Neuronal stem cell (in vitro differentiated cells): ENCODE data around the gene CDH11.

Source experiments
- DNase-seq: peaks from one replicate; pipeline ENCODE4 v3.0.0-alpha.2; 2013; ENCODE audit warnings: low spot score
- H2AFZ ChIP-seq: one replicate; pipeline ENCODE4 v1.6.1; 2013; ENCODE audit warnings: mild to moderate bottlenecking, low read length, inconsistent platforms
- H2AK5ac ChIP-seq: 2 replicates; pipeline ENCODE4 v1.6.1; 2013; ENCODE audit warnings: low read depth, mild to moderate bottlenecking, inconsistent platforms, low read length, moderate library complexity, mixed read lengths
- H2BK120ac ChIP-seq: 2 replicates; pipeline ENCODE4 v1.6.1; 2013; ENCODE audit warnings: low read depth, mild to moderate bottlenecking, inconsistent platforms, low read length, moderate library complexity, mixed read lengths
- H2BK12ac ChIP-seq: one replicate; pipeline ENCODE4 v1.6.1; 2013; ENCODE audit warnings: low read length, inconsistent platforms
- H2BK15ac ChIP-seq: 2 replicates; pipeline ENCODE4 v1.6.1; 2013; ENCODE audit warnings: mild to moderate bottlenecking, low read length, inconsistent platforms, mixed read lengths
- H2BK5ac ChIP-seq: one replicate; pipeline ENCODE4 v1.6.1; 2013; ENCODE audit warnings: inconsistent platforms, mild to moderate bottlenecking, low read length, moderate library complexity
- H3K14ac ChIP-seq: one replicate; pipeline ENCODE4 v1.6.1; 2013; ENCODE audit warnings: low read length, inconsistent platforms
- H3K18ac ChIP-seq: 2 replicates; pipeline ENCODE4 v1.6.1; 2013; ENCODE audit warnings: low read length, inconsistent platforms
- H3K23ac ChIP-seq: 2 replicates; pipeline ENCODE4 v1.6.1; 2013; ENCODE audit warnings: low read depth, mild to moderate bottlenecking, mixed read lengths, low read length, inconsistent platforms; ENCODE audit not compliant: poor library complexity
- H3K27ac ChIP-seq: replicated peaks from 3 replicates; pipeline ENCODE4 v1.5.1; 2013; ENCODE audit warnings: low read length, inconsistent platforms
- H3K27me3 ChIP-seq, 3 experiments: 2 replicates each; pipeline ENCODE4 v1.6.1; 2013; ENCODE audit warnings: low read length in 3 of 3, mild to moderate bottlenecking in 2 of 3, inconsistent platforms in 1 of 3, low read depth in 1 of 3, mixed read lengths in 1 of 3, moderate library complexity in 1 of 3; ENCODE audit not compliant: control insufficient read depth in 3 of 3, insufficient read depth in 3 of 3
- H3K36me3 ChIP-seq, 2 donors: replicated peaks in 1 of 2; 2 replicates each; pipeline ENCODE4 v1.6.1; 2013; ENCODE audit warnings: low read length in 2 of 2; ENCODE audit not compliant: control insufficient read depth in 2 of 2, insufficient read depth in 2 of 2
- H3K4ac ChIP-seq: 2 replicates; pipeline ENCODE4 v1.6.1; 2013; ENCODE audit warnings: inconsistent platforms, mild to moderate bottlenecking, low read length, moderate library complexity
- H3K4me1 ChIP-seq, 2 donors: 1 replicate in 1 of 2; 2 replicates in 1 of 2; pipeline ENCODE4 v1.6.1; 2013; ENCODE audit warnings: low read length in 2 of 2, low read depth in 1 of 2; ENCODE audit not compliant: control insufficient read depth in 2 of 2, insufficient read depth in 1 of 2
- H3K4me2 ChIP-seq: one replicate; pipeline ENCODE4 v1.6.1; 2013; ENCODE audit warnings: mild to moderate bottlenecking, low read length, inconsistent platforms; ENCODE audit not compliant: insufficient read depth, poor library complexity, severe bottlenecking
- H3K4me3 ChIP-seq, 2 donors: 2 replicates each; pipeline ENCODE4 v1.5.1; 2013; ENCODE audit warnings: low read length in 2 of 2, mild to moderate bottlenecking in 2 of 2, inconsistent platforms in 1 of 2, moderate library complexity in 1 of 2
- H3K79me1 ChIP-seq: one replicate; pipeline ENCODE4 v1.6.1; 2013; ENCODE audit warnings: low read depth, mild to moderate bottlenecking, inconsistent platforms, low read length, moderate library complexity
- H3K9ac ChIP-seq: one replicate; pipeline ENCODE4 v1.6.1; 2013; ENCODE audit warnings: mild to moderate bottlenecking, low read depth, low read length, inconsistent platforms; ENCODE audit not compliant: poor library complexity
- H3K9me3 ChIP-seq, 2 donors: replicated peaks in 1 of 2; 2 replicates each; pipeline versions ENCODE3 to v1.6.1; 2013; ENCODE audit warnings: low read length in 2 of 2, mild to moderate bottlenecking in 2 of 2, inconsistent platforms in 1 of 2, low read depth in 1 of 2, mixed read lengths in 1 of 2, moderate library complexity in 1 of 2; ENCODE audit not compliant: control insufficient read depth in 2 of 2, insufficient read depth in 1 of 2
- H4K8ac ChIP-seq: one replicate; pipeline ENCODE4 v1.6.1; 2013; ENCODE audit warnings: low read depth, mild to moderate bottlenecking, inconsistent platforms, low read length, moderate library complexity
- H4K91ac ChIP-seq: one replicate; pipeline ENCODE4 v1.6.1; 2013; ENCODE audit warnings: low read length, low read depth, mild to moderate bottlenecking, inconsistent platforms; ENCODE audit not compliant: poor library complexity
- WGBS, 2 donors: extraction: QIAGEN DNeasy Blood & Tissue Kit; methylation state at CpG; one replicate each; pipeline ENCODE4 v1.1.7; 2013; ENCODE audit warnings: missing lambda C conversion rate in 2 of 2, mixed read lengths in 1 of 2; ENCODE audit not compliant: insufficient read length in 2 of 2, insufficient replicate concordance in 1 of 2; ENCODE audit errors: extremely low coverage in 2 of 2; 5-methylcytosine and 5-hydroxymethylcytosine counted together

The CDH11 gene

GRCh38 chr16:65062736-65063583 lies 58.9 kb downstream of the CDH11 start:
- Histone ChIP-seq H3K79me1 (peaks cover 2% of the 10 kb centered on the region), H3K9me3 (no peaks in the 10 kb centered on the region), H2BK15ac (no peak overlapping the region), H3K4ac (no peak overlapping the region), H2BK120ac (no peak overlapping the region), H3K27me3 (peaks cover 0 to 3% (median 0%) of the 10 kb centered on the region in 3 experiments), H4K8ac (no peak overlapping the region), H3K36me3 (no peaks in the 10 kb centered on the region), H2BK12ac (no peak overlapping the region), H2AK5ac (no peak overlapping the region), H3K18ac (no peak overlapping the region), H3K14ac (no peak overlapping the region), H3K4me1 (peaks cover 0 to 23% of the 10 kb centered on the region in 2 donors), H3K27ac (no peak overlapping the region), H2AFZ (no peak overlapping the region), H3K23ac (no peak overlapping the region), H2BK5ac (no peak overlapping the region), H3K4me3 (no peak overlapping the region), H3K4me2 (no peak overlapping the region), H4K91ac (no peak overlapping the region), H3K9ac (no peak overlapping the region)
- DNase-seq: no peak
- WGBS, 2 donors: no CpG with 5 or more reads among the region's 8 CpGs

DNA sequence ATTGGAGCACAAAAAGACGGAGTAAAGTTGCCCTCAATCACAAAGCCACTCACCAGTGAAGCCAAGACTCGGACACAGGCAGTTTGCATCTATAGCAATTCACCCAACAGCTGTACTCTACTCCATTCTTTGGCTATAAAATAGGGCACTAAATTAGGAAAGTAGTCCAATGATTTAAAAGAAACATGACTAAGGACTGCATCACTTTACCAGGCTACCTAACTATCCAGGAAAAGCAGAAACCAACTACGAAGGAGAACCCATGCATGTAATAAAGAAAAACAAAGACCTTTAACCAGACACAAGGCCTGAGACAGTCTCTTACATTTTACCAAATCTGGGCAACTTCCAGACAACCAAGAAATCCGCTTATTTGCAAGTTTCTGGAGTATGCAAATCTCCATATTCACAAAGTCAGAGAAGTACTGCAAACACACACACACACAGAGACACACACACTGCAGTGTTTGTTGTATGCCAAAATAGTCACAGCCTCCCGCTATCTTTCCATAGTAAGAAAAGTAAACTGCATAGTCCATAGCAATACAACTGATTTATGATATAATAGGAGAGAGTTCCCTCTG lies 59.8 kb downstream of the CDH11 start:
- Histone ChIP-seq H3K79me1 (peaks cover 2% of the 10 kb centered on the region), H4K91ac (no peak overlapping the region), H2AK5ac (no peak overlapping the region), H3K4me1 (peaks cover 0 to 33% of the 10 kb centered on the region in 2 donors), H3K27ac (peak overlapping the region; percentile 50), H4K8ac (no peak overlapping the region), H3K14ac (no peak overlapping the region), H3K23ac (no peak overlapping the region), H2BK15ac (no peak overlapping the region), H3K4me2 (no peak overlapping the region), H3K18ac (no peak overlapping the region), H2BK12ac (no peak overlapping the region), H3K27me3 (peaks cover 0 to 3% (median 0%) of the 10 kb centered on the region in 3 experiments), H3K36me3 (no peaks in the 10 kb centered on the region), H2AFZ (no peak overlapping the region), H3K4me3 (no peak overlapping the region), H3K9ac (no peak overlapping the region), H3K4ac (no peak overlapping the region), H3K9me3 (no peaks in the 10 kb centered on the region), H2BK120ac (no peak overlapping the region), H2BK5ac (no peak overlapping the region)
- no peak for DNase-seq
- WGBS, 2 donors: no CpG with 5 or more reads among the region's 5 CpGs

DNA sequence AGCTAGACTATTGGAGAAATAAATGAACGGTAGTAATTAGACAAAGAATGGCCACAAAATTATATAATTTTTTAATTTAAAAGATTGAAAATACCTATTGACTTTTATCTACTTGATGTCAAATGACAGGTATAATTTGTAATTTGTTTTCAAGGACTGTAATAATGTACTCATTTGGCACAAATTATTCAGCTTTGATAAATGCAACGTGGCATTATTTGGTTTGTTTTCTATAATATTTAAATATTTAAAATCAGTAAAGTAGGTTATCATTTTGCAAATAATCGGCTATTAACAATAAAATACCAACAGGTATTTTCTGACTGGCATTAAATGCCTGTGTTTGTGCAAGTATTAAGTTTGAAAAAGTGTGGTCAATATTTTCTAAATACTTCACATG lies 60.6 kb downstream of the CDH11 start:
- Histone ChIP-seq H4K8ac (no peak overlapping the region), H2BK5ac (no peak overlapping the region), H3K4me3 (no peak overlapping the region), H3K79me1 (peaks cover 2% of the 10 kb centered on the region), H3K27ac (peak overlapping the region; percentile 78), H3K36me3 (no peaks in the 10 kb centered on the region), H3K9me3 (no peaks in the 10 kb centered on the region), H3K23ac (no peak overlapping the region), H3K14ac (no peak overlapping the region), H2BK12ac (no peak overlapping the region), H2BK120ac (no peak overlapping the region), H2AK5ac (no peak overlapping the region), H3K4me2 (no peak overlapping the region), H2AFZ (no peak overlapping the region), H3K9ac (no peak overlapping the region), H3K4ac (no peak overlapping the region), H4K91ac (no peak overlapping the region), H3K18ac (no peak overlapping the region), H3K27me3 (peaks cover 0 to 3% (median 0%) of the 10 kb centered on the region in 3 experiments), H2BK15ac (no peak overlapping the region), H3K4me1 (peaks cover 0 to 36% of the 10 kb centered on the region in 2 donors)
- no peak for DNase-seq
- WGBS, 2 donors: no CpG with 5 or more reads among the region's 3 CpGs

DNA sequence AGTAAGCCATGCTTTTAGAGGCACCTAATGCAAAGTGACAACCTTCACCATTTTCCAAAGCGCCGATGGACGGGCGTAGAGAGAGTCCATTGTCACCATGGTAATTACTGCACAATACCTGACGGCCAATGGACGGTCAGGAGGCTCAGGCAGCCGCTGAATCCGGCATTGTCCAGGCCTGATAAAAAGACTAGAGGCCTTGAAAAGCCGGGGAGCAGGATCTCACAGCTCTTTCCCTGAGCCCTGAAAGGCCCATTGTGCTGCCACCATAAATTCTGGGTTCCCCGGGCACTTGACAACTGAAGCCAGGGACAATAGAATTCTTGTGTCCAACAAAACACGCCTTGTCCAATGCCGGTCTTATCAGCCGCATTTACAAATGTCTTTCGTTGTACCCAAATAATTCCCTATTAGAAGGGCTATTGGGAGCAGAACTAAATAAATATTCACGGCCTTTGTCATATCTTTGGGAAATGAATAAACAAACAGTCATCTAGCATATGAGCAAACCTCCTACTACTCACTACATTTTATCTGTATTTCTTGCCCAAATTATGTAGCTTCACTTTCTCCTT lies 62.4 kb downstream of the CDH11 start:
- Histone ChIP-seq H3K27ac (peak overlapping the region; percentile 96), H3K4me2 (peak overlapping the region; percentile 29), H3K23ac (no peak overlapping the region), H3K4me1 (peaks cover 0 to 38% of the 10 kb centered on the region in 2 donors), H2BK5ac (no peak overlapping the region), H3K4ac (no peak overlapping the region), H3K14ac (no peak overlapping the region), H4K8ac (no peak overlapping the region), H2BK15ac (no peak overlapping the region), H3K18ac (no peak overlapping the region), H3K27me3 (peaks cover 0 to 3% (median 0%) of the 10 kb centered on the region in 3 experiments), H2AFZ (peak overlapping the region; percentile 15), H2BK120ac (no peak overlapping the region), H3K36me3 (peaks cover 0 to 4% of the 10 kb centered on the region in 2 donors), H3K79me1 (peaks cover 4% of the 10 kb centered on the region), H3K9me3 (no peaks in the 10 kb centered on the region), H3K9ac (no peak overlapping the region), H2AK5ac (no peak overlapping the region), H4K91ac (no peak overlapping the region), H3K4me3 (no peak overlapping the region), H2BK12ac (no peak overlapping the region)
- DNase-seq: peak; percentile 90
- no CpG with 5 or more reads among the region's 15 CpGs for WGBS, 2 donors
